Activated B cell treated with CpG ODN at 0.5 μM for 24 hours (primary cell): Measurements from ENCODE around the gene ATP6V1G3. TPM values are rescaled to one million over a fixed set of nuclear protein-coding genes. Genes with fewer than 3 reads are reported as not detected.
A peak's percentile ranks its signal among the peaks of the same experiment; 100 is the strongest.

Experiments used
- ATAC-seq: fragments of 200-7000 bp; cut with Tn5 transposase; one replicate; pipeline ENCODE4 v1.10.0; 2021; ENCODE audit warnings: low read depth, mild to moderate bottlenecking, moderate library complexity
- CTCF ChIA-PET: fragments of 350-600 bp; sonication (Branson Sonifier 250); formaldehyde crosslinking; loops from one replicate; lab custom pipeline; 2021; ENCODE audit warnings: antibody characterized with exemption; lab: Charles Lee
- POLR2A ChIA-PET: fragments of 350-600 bp; sonication (Branson Sonifier 250); formaldehyde crosslinking; loops from one replicate; lab custom pipeline; 2021; ENCODE audit warnings: antibody characterized with exemption; lab: Charles Lee
- DNase-seq: peaks from one replicate; pipeline ENCODE4 v3.0.0; 2022
- H3K27ac Mint-ChIP-seq: one replicate; pipeline ENCODE4 v1.8.0; 2020; ENCODE audit warnings: mixed read lengths
- H3K27me3 Mint-ChIP-seq: one replicate; pipeline ENCODE4 v1.8.0; 2021; ENCODE audit warnings: mixed read lengths
- H3K36me3 Mint-ChIP-seq: one replicate; pipeline ENCODE4 v1.8.0; 2021; ENCODE audit warnings: low read depth, mixed read lengths
- H3K4me1 Mint-ChIP-seq: one replicate; pipeline ENCODE4 v1.8.0; 2021; ENCODE audit warnings: mixed read lengths
- H3K4me3 Mint-ChIP-seq: one replicate; pipeline ENCODE4 v1.8.0; 2020; ENCODE audit warnings: mild to moderate bottlenecking, mixed read lengths
- H3K9me3 Mint-ChIP-seq: one replicate; pipeline ENCODE4 v1.8.0; 2020; ENCODE audit warnings: mixed read lengths
- intact Hi-C: fragments of 100-400 bp; cut with micrococcal nuclease; formaldehyde crosslinking; loops from one replicate; pipeline ENCODE4 v1.15.1; 2024
- total RNA-seq: library from RNA; stranded (reverse); gene quantifications from 2 replicates; pipeline ENCODE4 v1.2.3, GENCODE V29; 2022
- TF ChIP-seq, protein P1 (sequence below): fragments of 200-600 bp; IDR thresholded peaks from one replicate; pipeline ENCODE4 v1.8.0; 2022; ENCODE audit warnings: antibody characterized with exemption, mild to moderate bottlenecking

ATP6V1G3 gene
- total RNA-seq, 1 donor from 2014 or later: not detected

- Mint-ChIP-seq H3K4me3 (no peak overlapping the region), H3K9me3 (peaks cover 15% of the 10 kb centered on the region), H3K36me3 (no peaks in the 10 kb centered on the region), H3K27me3 (no peaks in the 10 kb centered on the region), H3K4me1 (peaks cover 29% of the 10 kb centered on the region), H3K27ac (no peak overlapping the region)
- ATAC-seq (no peak), DNase-seq (no peak)
- POLR2A ChIA-PET: no interaction called here
- TF ChIP-seq, protein P1, sequence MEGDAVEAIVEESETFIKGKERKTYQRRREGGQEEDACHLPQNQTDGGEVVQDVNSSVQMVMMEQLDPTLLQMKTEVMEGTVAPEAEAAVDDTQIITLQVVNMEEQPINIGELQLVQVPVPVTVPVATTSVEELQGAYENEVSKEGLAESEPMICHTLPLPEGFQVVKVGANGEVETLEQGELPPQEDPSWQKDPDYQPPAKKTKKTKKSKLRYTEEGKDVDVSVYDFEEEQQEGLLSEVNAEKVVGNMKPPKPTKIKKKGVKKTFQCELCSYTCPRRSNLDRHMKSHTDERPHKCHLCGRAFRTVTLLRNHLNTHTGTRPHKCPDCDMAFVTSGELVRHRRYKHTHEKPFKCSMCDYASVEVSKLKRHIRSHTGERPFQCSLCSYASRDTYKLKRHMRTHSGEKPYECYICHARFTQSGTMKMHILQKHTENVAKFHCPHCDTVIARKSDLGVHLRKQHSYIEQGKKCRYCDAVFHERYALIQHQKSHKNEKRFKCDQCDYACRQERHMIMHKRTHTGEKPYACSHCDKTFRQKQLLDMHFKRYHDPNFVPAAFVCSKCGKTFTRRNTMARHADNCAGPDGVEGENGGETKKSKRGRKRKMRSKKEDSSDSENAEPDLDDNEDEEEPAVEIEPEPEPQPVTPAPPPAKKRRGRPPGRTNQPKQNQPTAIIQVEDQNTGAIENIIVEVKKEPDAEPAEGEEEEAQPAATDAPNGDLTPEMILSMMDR: no peak
- CTCF ChIA-PET: no interaction called here
- intact Hi-C loops: no loop called here
Measured at GRCh38 chr1:198500096-198500495, 40.4 kb downstream of the ATP6V1G3 start.

DNA sequence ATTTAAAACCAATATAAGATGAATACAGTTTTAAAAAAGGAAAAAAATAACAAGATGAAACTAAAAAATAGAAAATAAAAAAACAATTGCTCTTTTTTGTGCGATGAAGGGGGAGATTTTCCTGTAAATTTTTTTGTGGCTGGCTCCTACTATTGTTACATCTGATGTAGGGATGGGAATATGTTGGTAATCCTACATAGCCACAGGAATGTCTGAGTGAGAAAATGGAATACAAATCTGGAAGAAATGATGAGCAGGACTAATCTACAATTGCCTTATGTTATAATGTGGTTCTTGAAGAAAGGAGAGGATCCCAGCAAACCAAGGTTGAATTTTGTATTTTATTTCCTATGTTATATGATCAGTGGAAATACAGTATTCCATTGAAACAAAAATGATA lies 40.9 kb downstream of the ATP6V1G3 start:
- ChIA-PET POLR2A (no interaction called here), CTCF (no interaction called here)
- no peak for ATAC-seq
- H3K27me3 Mint-ChIP-seq: no peaks in the 10 kb centered on the region
- H3K36me3 Mint-ChIP-seq: no peaks in the 10 kb centered on the region
- H3K9me3 Mint-ChIP-seq: peaks cover 14% of the 10 kb centered on the region
- H3K27ac Mint-ChIP-seq: no peak overlapping the region
- no peak overlapping the region for H3K4me3 Mint-ChIP-seq
- H3K4me1 Mint-ChIP-seq: peaks cover 29% of the 10 kb centered on the region
- no peak for DNase-seq
- intact Hi-C loops: no loop called here
- TF ChIP-seq, protein P1: no peak

- Mint-ChIP-seq H3K9me3 (peaks cover 12% of the 10 kb centered on the region), H3K4me1 (peaks cover 29% of the 10 kb centered on the region), H3K36me3 (no peaks in the 10 kb centered on the region), H3K27me3 (no peaks in the 10 kb centered on the region), H3K27ac (no peak overlapping the region), H3K4me3 (no peak overlapping the region)
- TF ChIP-seq, protein P1: no peak
- DNase-seq (no peak), ATAC-seq (no peak)
- intact Hi-C loops: no loop called here
- CTCF ChIA-PET: no interaction called here
- POLR2A ChIA-PET: interaction anchor here (1.4 kb wide), 1 partner anchor 100 kb away, joined by 3 read pairs; no protein-coding TSS in a partner anchor
Measured at GRCh38 chr1:198498881-198499280, 41.6 kb downstream of the ATP6V1G3 start.

- no peak overlapping the region for H3K4me3 Mint-ChIP-seq
- peaks cover 4% of the 10 kb centered on the region for H3K9me3 Mint-ChIP-seq
- H3K27me3 Mint-ChIP-seq: no peaks in the 10 kb centered on the region
- peaks cover 29% of the 10 kb centered on the region for H3K4me1 Mint-ChIP-seq
- ATAC-seq (no peak), DNase-seq (no peak)
- CTCF ChIA-PET: no interaction called here
- no peaks in the 10 kb centered on the region for H3K36me3 Mint-ChIP-seq
- TF ChIP-seq, protein P1: no peak
- no peak overlapping the region for H3K27ac Mint-ChIP-seq
- POLR2A ChIA-PET: interaction anchor here (0.5 to 1.4 kb wide), 2 partner anchors 101 to 342 kb away, joined by 3 to 9 read pairs; no protein-coding TSS in a partner anchor
- intact Hi-C loops: no loop called here
Measured at GRCh38 chr1:198498103-198498385, 42.4 kb downstream of the ATP6V1G3 start.

DNA sequence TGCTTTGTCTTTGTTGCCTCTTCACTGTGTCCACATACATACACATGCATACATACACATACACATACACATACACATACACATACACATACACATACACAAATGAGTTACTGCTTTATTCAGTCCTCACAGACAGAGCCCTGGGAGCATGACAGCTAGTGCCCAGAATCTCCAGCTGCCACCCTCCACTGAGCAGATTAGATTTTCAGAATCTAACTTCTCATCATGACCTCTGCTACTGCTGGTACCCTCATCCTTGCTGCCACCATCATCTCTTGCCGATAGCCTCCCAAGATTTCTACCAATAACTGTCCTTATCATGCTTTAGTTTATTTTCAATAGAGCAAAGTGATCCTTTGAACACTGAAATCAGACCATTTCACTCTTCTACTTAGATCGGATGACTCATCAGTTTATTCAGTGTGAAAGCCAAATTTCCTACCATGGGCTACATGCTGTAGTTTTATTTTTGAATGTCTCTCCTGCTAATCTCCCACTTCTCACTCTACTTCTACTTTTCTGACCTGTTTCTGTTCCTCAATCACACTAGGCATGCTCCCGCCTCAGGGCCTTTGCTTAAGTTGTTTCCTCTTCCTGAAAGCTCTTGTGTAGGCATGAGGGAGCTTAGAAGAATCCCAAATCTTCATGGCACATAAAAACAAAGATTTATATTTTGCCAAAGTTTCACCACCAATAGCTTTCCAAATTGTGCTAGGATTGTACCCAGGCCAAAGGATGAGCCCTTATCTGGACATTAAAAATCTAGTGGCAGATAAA lies 43.0 kb downstream of the ATP6V1G3 start:
- peak overlapping the region; percentile 72 for H3K27ac Mint-ChIP-seq
- peaks cover 29% of the 10 kb centered on the region for H3K4me1 Mint-ChIP-seq
- intact Hi-C loops: no loop called here
- no peaks in the 10 kb centered on the region for H3K36me3 Mint-ChIP-seq
- TF ChIP-seq, protein P1: no peak
- H3K27me3 Mint-ChIP-seq: no peaks in the 10 kb centered on the region
- H3K9me3 Mint-ChIP-seq: peaks cover 4% of the 10 kb centered on the region
- no peak overlapping the region for H3K4me3 Mint-ChIP-seq
- ChIA-PET CTCF (no interaction called here), POLR2A (interaction anchor here (0.5 to 1.4 kb wide), 2 partner anchors 101 to 341 kb away, joined by 3 to 9 read pairs; no protein-coding TSS in a partner anchor)
- DNase-seq (no peak), ATAC-seq (peak; percentile 64)
